ENCODE data around the gene CGB5.
"Not testable (repeated sequence)": the region's sequence is repeated elsewhere in the genome, so short reads cannot be mapped to it uniquely, and the experiment has no call there.

CGB5 gene

GRCh38 chr19:49020931-49021895 lies 22.4 kb upstream of the CGB5 start:
- no peak for DNase-seq (ENCODE audit: low read depth in 2 of 2)

- DNase-seq (ENCODE audit: low read depth in 2 of 2) = no peak
These were observed 21.5 kb upstream of the CGB5 start for GRCh38 chr19:49022116-49022515.

- DNase-seq (ENCODE audit: low read depth in 2 of 2) = not testable (repeated sequence)
These were observed 19.4 kb upstream of the CGB5 start, which contains the start of gene CGB3 for GRCh38 chr19:49024233-49024632. CGB3 (minus strand) TSS chr19:49024333; CDS start chr19:49023971, 362 bp downstream.

GRCh38 chr19:49025088-49025487 lies 18.6 kb upstream of the CGB5 start:
- not testable (repeated sequence) for DNase-seq (ENCODE audit: low read depth in 2 of 2)

GRCh38 chr19:49025599-49025998 lies 18.0 kb upstream of the CGB5 start:
- not testable (repeated sequence) for DNase-seq (ENCODE audit: low read depth in 2 of 2)

GRCh38 chr19:49028686-49029085 lies 15.0 kb upstream of the CGB5 start:
- not testable (repeated sequence) for DNase-seq (ENCODE audit: low read depth in 2 of 2)

GRCh38 chr19:49029749-49030148 lies 13.9 kb upstream of the CGB5 start:
- DNase-seq (ENCODE audit: low read depth in 2 of 2) = not testable (repeated sequence)

GRCh38 chr19:49030323-49030722 lies 13.3 kb upstream of the CGB5 start:
- DNase-seq (ENCODE audit: low read depth in 2 of 2) = not testable (repeated sequence)

GRCh38 chr19:49031642-49032301 lies 11.9 kb upstream of the CGB5 start, which contains the start of gene CGB2:
CGB2 (plus strand) TSS chr19:49031890; CDS start chr19:49032096, 206 bp downstream.
- DNase-seq (ENCODE audit: low read depth in 2 of 2) = peak in 1 of 2 donors; percentile 45

GRCh38 chr19:49036815-49037214 lies 6.8 kb upstream of the CGB5 start, which contains the start of gene CGB1:
CGB1 (minus strand) TSS chr19:49036895; CDS start chr19:49036711, 184 bp downstream.
- not testable (repeated sequence) for DNase-seq (ENCODE audit: low read depth in 2 of 2)

GRCh38 chr19:49038111-49038510 lies 5.5 kb upstream of the CGB5 start:
- DNase-seq (ENCODE audit: low read depth in 2 of 2) = not testable (repeated sequence)

GRCh38 chr19:49038557-49039276 lies 4.9 kb upstream of the CGB5 start:
- DNase-seq (ENCODE audit: low read depth in 2 of 2) = not testable (repeated sequence)

GRCh38 chr19:49039736-49040135 lies 3.9 kb upstream of the CGB5 start:
- not testable (repeated sequence) for DNase-seq (ENCODE audit: low read depth in 2 of 2)

- no peak for DNase-seq (ENCODE audit: low read depth in 2 of 2)
These were observed 1.5 kb upstream of the CGB5 start for GRCh38 chr19:49042177-49042576.

GRCh38 chr19:49042666-49043065 lies 982 bp upstream of the CGB5 start:
- not testable (repeated sequence) for DNase-seq (ENCODE audit: low read depth in 2 of 2)

- DNase-seq (ENCODE audit: low read depth in 2 of 2) = not testable (repeated sequence)
These were observed 5.4 kb downstream of the CGB5 start, which contains the start of gene CGB8 for GRCh38 chr19:49049011-49049410. CGB8 (minus strand) TSS chr19:49049111; CDS start chr19:49048739, 372 bp downstream.

- not testable (repeated sequence) for DNase-seq (ENCODE audit: low read depth in 2 of 2)
These were observed 6.2 kb downstream of the CGB5 start for GRCh38 chr19:49049834-49050233.

GRCh38 chr19:49050376-49051033 lies 6.9 kb downstream of the CGB5 start:
- DNase-seq (ENCODE audit: low read depth in 2 of 2) = not testable (repeated sequence)

- DNase-seq (ENCODE audit: low read depth in 2 of 2) = peak in 1 of 2 donors; percentile 40
These were observed 12.7 kb downstream of the CGB5 start for GRCh38 chr19:49056101-49056901.

All from stimulated activated CD8-positive, alpha-beta memory T cell treated with anti-CD3 and anti-CD28 coated beads, Interleukin-7, amount 100 ng/mL, for 4 hours (primary cell).